ENCODE measurements around the gene ADPRHL1. TPM values are rescaled to one million over a fixed set of nuclear protein-coding genes. Genes with fewer than 3 reads are reported as not detected.
A peak's percentile ranks its signal among the peaks of the same experiment; 100 is the strongest.

ADPRHL1 gene
- total RNA-seq, 2 experiments from 2014 or later, result 0.96 to 1.3 TPM

- Mint-ChIP-seq H3K4me1 (peaks cover 51% of the 10 kb centered on the region), H3K36me3 (peaks cover 5% of the 10 kb centered on the region), H3K9me3 (ENCODE audit: low read depth) (no peaks in the 10 kb centered on the region), H3K27ac (peak overlapping the region; percentile 83), H3K27me3 (no peaks in the 10 kb centered on the region), H3K4me3 (peak overlapping the region; percentile 79)
- ATAC-seq (peak; percentile 28), DNase-seq (peak; percentile 63)
- CTCF ChIA-PET, result interaction anchor here (1.0 to 1.4 kb wide), 3 partner anchors 8 to 71 kb away, joined by 3 read pairs; no protein-coding TSS in a partner anchor
Measured at GRCh38 chr13:113489549-113490495, 36.5 kb upstream of the ADPRHL1 start.

GRCh38 chr13:113489171-113489548, 35.9 kb upstream of the ADPRHL1 start:
- DNase-seq (no peak), ATAC-seq (no peak)
- Mint-ChIP-seq H3K36me3 (peaks cover 5% of the 10 kb centered on the region), H3K9me3 (ENCODE audit: low read depth) (no peaks in the 10 kb centered on the region), H3K4me1 (peaks cover 49% of the 10 kb centered on the region), H3K4me3 (peak overlapping the region; percentile 79), H3K27me3 (no peaks in the 10 kb centered on the region), H3K27ac (no peak overlapping the region)
- CTCF ChIA-PET, result interaction anchor here (1.0 to 1.4 kb wide), 4 partner anchors 9 to 72 kb away, joined by 3 to 5 read pairs (median 3); no protein-coding TSS in a partner anchor

- peaks cover 6% of the 10 kb centered on the region for H3K36me3 Mint-ChIP-seq
- H3K4me1 Mint-ChIP-seq, result peaks cover 40% of the 10 kb centered on the region
- no peak for DNase-seq
- no peak for ATAC-seq
- no peaks in the 10 kb centered on the region for H3K9me3 Mint-ChIP-seq (ENCODE audit: low read depth)
- CTCF ChIA-PET, result interaction anchor here (1.1 to 1.4 kb wide), 3 partner anchors 10 to 31 kb away, joined by 3 to 5 read pairs (median 3); no protein-coding TSS in a partner anchor
- H3K27me3 Mint-ChIP-seq, result no peaks in the 10 kb centered on the region
- H3K4me3 Mint-ChIP-seq, result no peak overlapping the region
- no peak overlapping the region for H3K27ac Mint-ChIP-seq
Measured at GRCh38 chr13:113488283-113488682, 35.0 kb upstream of the ADPRHL1 start.

- Mint-ChIP-seq H3K27ac (no peak overlapping the region), H3K36me3 (peaks cover 9% of the 10 kb centered on the region), H3K9me3 (ENCODE audit: low read depth) (no peaks in the 10 kb centered on the region), H3K4me3 (no peak overlapping the region), H3K27me3 (no peaks in the 10 kb centered on the region), H3K4me1 (peaks cover 27% of the 10 kb centered on the region)
- DNase-seq (no peak), ATAC-seq (no peak)
- CTCF ChIA-PET, result interaction anchor here (0.5 kb wide), 1 partner anchor 323 kb away, joined by 3 read pairs; no protein-coding TSS in a partner anchor
Measured at GRCh38 chr13:113486698-113487097, 33.4 kb upstream of the ADPRHL1 start.

- DNase-seq (no peak), ATAC-seq (no peak)
- Mint-ChIP-seq H3K27ac (no peak overlapping the region), H3K27me3 (no peaks in the 10 kb centered on the region), H3K9me3 (ENCODE audit: low read depth) (no peaks in the 10 kb centered on the region), H3K4me1 (peaks cover 26% of the 10 kb centered on the region), H3K4me3 (no peak overlapping the region), H3K36me3 (peaks cover 10% of the 10 kb centered on the region)
- CTCF ChIA-PET, result interaction anchor here (0.7 kb wide), 1 partner anchor 11 kb away, joined by 3 read pairs; no protein-coding TSS in a partner anchor
Measured at GRCh38 chr13:113485545-113485944, 32.3 kb upstream of the ADPRHL1 start.

GRCh38 chr13:113483504-113484293, 30.4 kb upstream of the ADPRHL1 start:
- no peak for ATAC-seq
- peaks cover 12% of the 10 kb centered on the region for H3K4me1 Mint-ChIP-seq
- no peaks in the 10 kb centered on the region for H3K9me3 Mint-ChIP-seq (ENCODE audit: low read depth)
- peaks cover 24% of the 10 kb centered on the region for H3K36me3 Mint-ChIP-seq
- H3K27me3 Mint-ChIP-seq, result no peaks in the 10 kb centered on the region
- no peak for DNase-seq
- H3K4me3 Mint-ChIP-seq, result no peak overlapping the region
- H3K27ac Mint-ChIP-seq, result no peak overlapping the region
- CTCF ChIA-PET, result interaction anchor here (0.6 kb wide), 1 partner anchor 72 kb away, joined by 4 read pairs; no protein-coding TSS in a partner anchor

GRCh38 chr13:113483081-113483480, 29.8 kb upstream of the ADPRHL1 start:
- CTCF ChIA-PET, result interaction anchor here (0.6 kb wide), 1 partner anchor 72 kb away, joined by 4 read pairs; no protein-coding TSS in a partner anchor
- Mint-ChIP-seq H3K4me3 (no peak overlapping the region), H3K27ac (no peak overlapping the region), H3K36me3 (peaks cover 24% of the 10 kb centered on the region), H3K27me3 (no peaks in the 10 kb centered on the region), H3K9me3 (ENCODE audit: low read depth) (no peaks in the 10 kb centered on the region), H3K4me1 (peaks cover 7% of the 10 kb centered on the region)
- no peak for ATAC-seq
- DNase-seq, result no peak

- no peaks in the 10 kb centered on the region for H3K4me1 Mint-ChIP-seq
- no peaks in the 10 kb centered on the region for H3K27me3 Mint-ChIP-seq
- CTCF ChIA-PET, result interaction anchor here (1.1 kb wide), 1 partner anchor 14 kb away, joined by 3 read pairs; no protein-coding TSS in a partner anchor
- H3K9me3 Mint-ChIP-seq (ENCODE audit: low read depth), result no peaks in the 10 kb centered on the region
- H3K36me3 Mint-ChIP-seq, result peaks cover 31% of the 10 kb centered on the region
- ATAC-seq (no peak), DNase-seq (no peak)
- H3K27ac Mint-ChIP-seq, result no peak overlapping the region
- H3K4me3 Mint-ChIP-seq, result no peak overlapping the region
Measured at GRCh38 chr13:113479179-113479578, 25.9 kb upstream of the ADPRHL1 start.

- no peak for ATAC-seq
Measured at GRCh38 chr13:113477724-113478123, 24.4 kb upstream of the ADPRHL1 start.

GRCh38 chr13:113476811-113477210, 23.5 kb upstream of the ADPRHL1 start:
- Mint-ChIP-seq H3K36me3 (peaks cover 32% of the 10 kb centered on the region), H3K9me3 (ENCODE audit: low read depth) (no peaks in the 10 kb centered on the region), H3K4me1 (no peaks in the 10 kb centered on the region), H3K4me3 (no peak overlapping the region), H3K27me3 (no peaks in the 10 kb centered on the region), H3K27ac (no peak overlapping the region)
- CTCF ChIA-PET, result no interaction called here
- ATAC-seq (no peak), DNase-seq (no peak)

More at GRCh38 chr13:113477724-113478123, 24.4 kb upstream of the ADPRHL1 start:
- Mint-ChIP-seq H3K36me3 (peaks cover 33% of the 10 kb centered on the region), H3K27me3 (no peaks in the 10 kb centered on the region), H3K4me1 (no peaks in the 10 kb centered on the region), H3K27ac (no peak overlapping the region), H3K4me3 (no peak overlapping the region), H3K9me3 (ENCODE audit: low read depth) (no peaks in the 10 kb centered on the region)
- DNase-seq, result no peak
- CTCF ChIA-PET, result no interaction called here

GRCh38 chr13:113475911-113476310, 22.6 kb upstream of the ADPRHL1 start:
- Mint-ChIP-seq H3K9me3 (ENCODE audit: low read depth) (no peaks in the 10 kb centered on the region), H3K27ac (no peak overlapping the region), H3K4me1 (no peaks in the 10 kb centered on the region), H3K27me3 (no peaks in the 10 kb centered on the region), H3K36me3 (peaks cover 36% of the 10 kb centered on the region), H3K4me3 (no peak overlapping the region)
- no peak for ATAC-seq
- no peak for DNase-seq
- CTCF ChIA-PET, result no interaction called here

- ATAC-seq (no peak), DNase-seq (no peak)
- CTCF ChIA-PET, result no interaction called here
- Mint-ChIP-seq H3K27me3 (no peaks in the 10 kb centered on the region), H3K4me3 (no peak overlapping the region), H3K9me3 (ENCODE audit: low read depth) (no peaks in the 10 kb centered on the region), H3K36me3 (peaks cover 34% of the 10 kb centered on the region), H3K4me1 (no peaks in the 10 kb centered on the region), H3K27ac (no peak overlapping the region)
Measured at GRCh38 chr13:113475280-113475679, 22.0 kb upstream of the ADPRHL1 start.

- Mint-ChIP-seq H3K9me3 (ENCODE audit: low read depth) (no peaks in the 10 kb centered on the region), H3K4me1 (no peaks in the 10 kb centered on the region), H3K4me3 (no peak overlapping the region), H3K36me3 (peaks cover 26% of the 10 kb centered on the region), H3K27ac (no peak overlapping the region), H3K27me3 (no peaks in the 10 kb centered on the region)
- ATAC-seq, result no peak
- DNase-seq, result no peak
- CTCF ChIA-PET, result interaction anchor here (0.6 to 0.8 kb wide), 2 partner anchors 15 to 182 kb away, joined by 3 read pairs; no protein-coding TSS in a partner anchor
Measured at GRCh38 chr13:113474179-113474578, 20.9 kb upstream of the ADPRHL1 start.

Measured in activated CD8-positive, alpha-beta memory T cell treated with anti-CD3 and anti-CD28 coated beads, Interleukin-2, amount 10 ng/mL, durations not matched to agents 7 days and 5 days (primary cell).